ENCODE data around the gene B4GALT7.

The B4GALT7 gene

DNA sequence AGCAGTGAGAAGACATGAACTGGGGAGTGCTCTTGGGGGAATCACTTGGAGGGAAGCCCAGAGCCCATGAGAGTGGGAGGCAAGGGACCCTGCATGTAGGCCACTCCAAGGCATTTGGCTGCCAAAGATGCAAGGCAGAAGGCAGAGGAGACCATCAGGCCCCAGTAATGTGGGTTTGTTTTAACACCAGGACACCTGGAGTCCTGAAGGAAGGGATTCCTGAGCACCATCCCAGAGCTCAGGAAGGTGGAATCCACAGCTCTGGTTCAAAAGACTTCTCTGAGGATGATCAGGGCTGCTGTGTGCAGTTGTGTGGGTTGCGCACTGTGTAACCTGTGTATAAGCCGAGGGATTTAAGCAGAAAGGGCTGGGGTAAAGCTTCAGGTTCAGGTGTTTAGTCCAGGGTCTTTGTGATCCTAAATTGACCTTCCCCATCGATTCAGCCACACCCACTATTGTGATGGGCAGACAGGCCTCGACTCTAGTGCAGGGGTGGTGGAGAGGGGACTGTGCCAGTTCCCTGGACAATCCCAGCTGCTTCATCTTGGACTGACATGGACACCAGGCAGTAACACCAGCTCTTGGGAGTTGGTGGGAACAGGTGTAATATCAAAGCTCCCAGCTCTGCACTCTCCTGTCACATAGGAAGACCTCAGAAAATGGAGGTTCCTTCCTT is 11.0 kb downstream of the B4GALT7 start:
- Histone ChIP-seq H3K9ac (ENCODE audit: low read depth, low read length) (no peak overlapping the region), H4K20me1 (ENCODE audit: insufficient read depth, low read length) (peaks cover 11% of the 10 kb centered on the region; the same call in 1 of the 2 replicates), H3K36me3 (ENCODE audit: insufficient read depth, low read length) (peaks cover 44% of the 10 kb centered on the region), H3K27me3 (ENCODE audit: insufficient read depth, low read length, poor library complexity) (no peaks in the 10 kb centered on the region), H3K79me2 (ENCODE audit: insufficient read depth, low read length) (no peaks in the 10 kb centered on the region), H3K4me3 (ENCODE audit: low read depth in 1 of 2, low read length in 2 of 2) (no peak overlapping the region), H3K9me3 (ENCODE audit: insufficient read depth, low read length, severe bottlenecking) (no peaks in the 10 kb centered on the region), H3K27ac (ENCODE audit: low read length) (no peak overlapping the region), H2AFZ (ENCODE audit: low read depth, low read length) (no peak overlapping the region), H3K4me1 (ENCODE audit: insufficient read depth, low read length) (no peaks in the 10 kb centered on the region), H3K4me2 (ENCODE audit: insufficient read depth, low read length) (no peak overlapping the region)
- ATAC-seq (ENCODE audit: insufficient read depth, low read depth) (no peak), DNase-seq (no peak)
- TF ChIP-seq, protein P1, sequence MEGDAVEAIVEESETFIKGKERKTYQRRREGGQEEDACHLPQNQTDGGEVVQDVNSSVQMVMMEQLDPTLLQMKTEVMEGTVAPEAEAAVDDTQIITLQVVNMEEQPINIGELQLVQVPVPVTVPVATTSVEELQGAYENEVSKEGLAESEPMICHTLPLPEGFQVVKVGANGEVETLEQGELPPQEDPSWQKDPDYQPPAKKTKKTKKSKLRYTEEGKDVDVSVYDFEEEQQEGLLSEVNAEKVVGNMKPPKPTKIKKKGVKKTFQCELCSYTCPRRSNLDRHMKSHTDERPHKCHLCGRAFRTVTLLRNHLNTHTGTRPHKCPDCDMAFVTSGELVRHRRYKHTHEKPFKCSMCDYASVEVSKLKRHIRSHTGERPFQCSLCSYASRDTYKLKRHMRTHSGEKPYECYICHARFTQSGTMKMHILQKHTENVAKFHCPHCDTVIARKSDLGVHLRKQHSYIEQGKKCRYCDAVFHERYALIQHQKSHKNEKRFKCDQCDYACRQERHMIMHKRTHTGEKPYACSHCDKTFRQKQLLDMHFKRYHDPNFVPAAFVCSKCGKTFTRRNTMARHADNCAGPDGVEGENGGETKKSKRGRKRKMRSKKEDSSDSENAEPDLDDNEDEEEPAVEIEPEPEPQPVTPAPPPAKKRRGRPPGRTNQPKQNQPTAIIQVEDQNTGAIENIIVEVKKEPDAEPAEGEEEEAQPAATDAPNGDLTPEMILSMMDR (IDR thresholded peaks at IDR 0.05; ENCODE audit: borderline replicate concordance, extremely low read depth, low read length, poor library complexity, severe bottlenecking) = no peak
- TF ChIP-seq EZH2 (IDR thresholded peaks at IDR 0.05; ENCODE audit: borderline replicate concordance, low read depth, low read length, severe bottlenecking) = no peak

DNA sequence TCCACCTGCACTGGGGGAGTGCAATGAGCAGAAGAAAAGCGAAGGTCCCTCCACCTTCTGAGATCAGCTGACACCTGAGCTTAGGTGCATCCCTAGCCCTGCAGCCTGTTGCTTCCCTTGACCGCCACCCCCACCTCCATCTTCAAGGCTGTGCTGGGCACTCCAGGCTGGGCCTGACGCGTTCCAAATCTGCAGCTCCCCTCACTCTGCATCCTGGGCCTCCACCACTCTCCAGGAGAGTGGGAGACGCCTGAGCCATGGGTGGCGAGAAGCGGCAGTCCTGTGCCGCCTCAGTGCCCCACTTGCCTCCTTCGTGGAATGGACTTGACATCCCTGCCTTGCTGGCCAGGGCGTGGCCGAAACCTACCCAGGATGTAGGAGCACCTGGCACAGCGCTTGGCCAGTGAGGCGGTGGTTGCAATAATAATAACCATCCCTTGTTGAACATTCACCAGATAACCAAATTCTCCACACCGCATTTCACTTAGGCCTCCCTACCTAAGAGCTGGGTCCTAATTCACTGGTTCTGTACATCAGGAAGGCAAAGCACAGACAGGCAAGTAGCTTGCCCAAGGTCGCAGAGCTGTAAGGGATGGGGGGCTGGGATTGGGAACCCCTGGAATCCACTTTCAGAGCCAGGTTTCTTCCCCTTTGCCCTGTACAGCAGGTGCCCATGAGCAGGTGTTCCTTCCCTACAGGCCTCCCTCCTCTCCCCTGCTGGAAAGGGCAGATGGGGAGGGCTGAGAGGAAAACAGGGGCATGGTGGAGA is 11.7 kb downstream of the B4GALT7 start:
- H3K4me2 ChIP-seq (ENCODE audit: insufficient read depth, low read length) = no peak overlapping the region
- TF ChIP-seq EZH2 (IDR thresholded peaks at IDR 0.05; ENCODE audit: borderline replicate concordance, low read depth, low read length, severe bottlenecking) = no peak
- TF ChIP-seq, protein P1 (IDR thresholded peaks at IDR 0.05; ENCODE audit: borderline replicate concordance, extremely low read depth, low read length, poor library complexity, severe bottlenecking) = no peak
- H3K9me3 ChIP-seq (ENCODE audit: insufficient read depth, low read length, severe bottlenecking) = no peaks in the 10 kb centered on the region
- H3K4me3 ChIP-seq (ENCODE audit: low read depth in 1 of 2, low read length in 2 of 2) = no peak overlapping the region
- no peak overlapping the region for H3K9ac ChIP-seq (ENCODE audit: low read depth, low read length)
- no peak overlapping the region for H2AFZ ChIP-seq (ENCODE audit: low read depth, low read length)
- H3K27ac ChIP-seq (ENCODE audit: low read length) = no peak overlapping the region
- no peak for DNase-seq
- no peaks in the 10 kb centered on the region for H3K79me2 ChIP-seq (ENCODE audit: insufficient read depth, low read length)
- no peaks in the 10 kb centered on the region for H3K27me3 ChIP-seq (ENCODE audit: insufficient read depth, low read length, poor library complexity)
- no peak for ATAC-seq (ENCODE audit: insufficient read depth, low read depth)
- H3K36me3 ChIP-seq (ENCODE audit: insufficient read depth, low read length) = peaks cover 48% of the 10 kb centered on the region
- H3K4me1 ChIP-seq (ENCODE audit: insufficient read depth, low read length) = no peaks in the 10 kb centered on the region
- peaks cover 10% of the 10 kb centered on the region; the same call in 1 of the 2 replicates for H4K20me1 ChIP-seq (ENCODE audit: insufficient read depth, low read length)

DNA sequence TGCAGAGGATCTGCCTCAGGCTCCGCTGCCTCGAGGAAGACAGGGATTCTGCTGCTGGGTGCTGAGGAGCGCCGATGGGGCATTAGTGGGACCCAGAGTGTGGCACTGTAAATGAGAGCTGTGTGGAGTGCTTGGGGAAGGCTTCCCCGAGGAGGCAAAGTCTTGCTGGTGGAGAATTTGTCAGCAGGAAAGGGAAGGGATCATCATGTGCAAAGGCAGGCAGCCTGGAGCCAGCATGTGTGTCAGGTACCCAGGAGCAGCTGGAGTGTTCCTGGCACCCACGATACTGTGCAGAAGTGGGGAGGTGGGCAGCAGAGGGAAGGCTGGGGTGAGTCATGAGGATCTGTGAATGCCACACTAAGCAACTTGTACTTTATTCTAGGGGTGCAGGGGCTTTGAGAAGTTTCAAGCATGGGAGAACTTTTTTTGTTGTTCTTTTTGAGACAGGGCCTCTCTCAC is 12.3 kb downstream of the B4GALT7 start:
- Histone ChIP-seq H2AFZ (ENCODE audit: low read depth, low read length) (no peak overlapping the region), H4K20me1 (ENCODE audit: insufficient read depth, low read length) (peaks cover 4% of the 10 kb centered on the region; the same call in 1 of the 2 replicates), H3K9me3 (ENCODE audit: insufficient read depth, low read length, severe bottlenecking) (no peaks in the 10 kb centered on the region), H3K79me2 (ENCODE audit: insufficient read depth, low read length) (no peaks in the 10 kb centered on the region), H3K4me3 (ENCODE audit: low read depth in 1 of 2, low read length in 2 of 2) (no peak overlapping the region), H3K36me3 (ENCODE audit: insufficient read depth, low read length) (peaks cover 49% of the 10 kb centered on the region), H3K4me2 (ENCODE audit: insufficient read depth, low read length) (no peak overlapping the region), H3K27ac (ENCODE audit: low read length) (no peak overlapping the region), H3K4me1 (ENCODE audit: insufficient read depth, low read length) (no peaks in the 10 kb centered on the region), H3K9ac (ENCODE audit: low read depth, low read length) (no peak overlapping the region), H3K27me3 (ENCODE audit: insufficient read depth, low read length, poor library complexity) (no peaks in the 10 kb centered on the region)
- TF ChIP-seq, protein P1 (IDR thresholded peaks at IDR 0.05; ENCODE audit: borderline replicate concordance, extremely low read depth, low read length, poor library complexity, severe bottlenecking) = no peak
- no peak for TF ChIP-seq EZH2 (IDR thresholded peaks at IDR 0.05; ENCODE audit: borderline replicate concordance, low read depth, low read length, severe bottlenecking)
- ATAC-seq (ENCODE audit: insufficient read depth, low read depth) (no peak), DNase-seq (no peak)
